Measurements from ENCODE around the gene POLR3H.

Gene POLR3H

DNA sequence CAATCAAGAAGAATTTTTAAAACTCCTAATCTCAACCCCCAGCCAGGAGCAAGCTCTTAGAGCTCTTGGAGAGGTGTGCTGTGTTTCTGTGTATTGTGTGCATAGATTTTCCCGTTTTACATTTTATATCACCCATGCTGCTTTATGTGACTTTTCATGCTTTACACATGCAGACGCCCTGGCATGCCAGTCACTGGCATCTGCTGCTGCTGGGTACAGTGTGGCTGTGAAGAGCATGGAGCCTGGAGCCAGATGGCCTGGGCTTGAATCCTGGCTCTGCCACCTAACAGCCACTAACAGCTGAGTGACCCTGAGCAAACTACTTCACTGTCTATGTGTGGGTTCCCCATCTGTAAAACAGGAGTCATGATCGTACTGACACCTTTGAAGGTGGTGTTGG is 23.1 kb downstream of the POLR3H start:
- DNase-seq (ENCODE audit: low read depth, low spot score) = no peak
- TF ChIP-seq POLR2AphosphoS5 (IDR thresholded peaks at IDR 0.05; ENCODE audit: borderline replicate concordance, low read depth, low read length) = no peak
- Histone ChIP-seq H3K4me3 (no peak overlapping the region), H3K9me3 (ENCODE audit: low read depth, low read length) (no peaks in the 10 kb centered on the region), H3K9ac (ENCODE audit: insufficient read length) (no peak overlapping the region), H3K27ac (0 out of 2 replicates have a peak overlapping the region, but pooled peaks have one; percentile 46), H3K36me3 (ENCODE audit: insufficient read depth, low read length) (peaks cover 30% of the 10 kb centered on the region)

DNA sequence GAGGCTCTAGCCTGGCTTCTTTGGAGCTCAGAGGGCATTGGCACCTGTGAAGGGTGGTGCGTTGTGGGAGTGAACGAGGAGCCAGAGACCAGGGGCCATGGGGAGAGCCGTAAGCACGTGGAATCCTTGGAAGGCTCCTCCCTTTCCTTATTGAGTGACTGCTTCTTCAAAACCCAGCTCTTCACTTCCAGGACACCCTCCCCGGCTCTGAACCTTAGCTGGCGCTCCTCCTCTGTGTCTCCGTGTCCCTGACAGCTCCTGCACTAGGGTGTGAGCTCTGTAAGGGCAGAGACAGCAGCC is 26.3 kb downstream of the POLR3H start:
- Histone ChIP-seq H3K4me3 (no peak overlapping the region), H3K36me3 (ENCODE audit: insufficient read depth, low read length) (peaks cover 23% of the 10 kb centered on the region; the same call in 1 of the 2 replicates), H3K27ac (no peak overlapping the region), H3K9ac (ENCODE audit: insufficient read length) (no peak overlapping the region), H3K9me3 (ENCODE audit: low read depth, low read length) (no peaks in the 10 kb centered on the region)
- no peak for DNase-seq (ENCODE audit: low read depth, low spot score)
- TF ChIP-seq EZH2 (IDR thresholded peaks at IDR 0.05) = no peak
- TF ChIP-seq FOXP2 (optimal IDR thresholded peaks at IDR 0.05; ENCODE audit: control extremely low read depth, extremely low read length, insufficient read depth) = no peak
- no peak for TF ChIP-seq POLR2AphosphoS5 (IDR thresholded peaks at IDR 0.05; ENCODE audit: borderline replicate concordance, low read depth, low read length)

DNA sequence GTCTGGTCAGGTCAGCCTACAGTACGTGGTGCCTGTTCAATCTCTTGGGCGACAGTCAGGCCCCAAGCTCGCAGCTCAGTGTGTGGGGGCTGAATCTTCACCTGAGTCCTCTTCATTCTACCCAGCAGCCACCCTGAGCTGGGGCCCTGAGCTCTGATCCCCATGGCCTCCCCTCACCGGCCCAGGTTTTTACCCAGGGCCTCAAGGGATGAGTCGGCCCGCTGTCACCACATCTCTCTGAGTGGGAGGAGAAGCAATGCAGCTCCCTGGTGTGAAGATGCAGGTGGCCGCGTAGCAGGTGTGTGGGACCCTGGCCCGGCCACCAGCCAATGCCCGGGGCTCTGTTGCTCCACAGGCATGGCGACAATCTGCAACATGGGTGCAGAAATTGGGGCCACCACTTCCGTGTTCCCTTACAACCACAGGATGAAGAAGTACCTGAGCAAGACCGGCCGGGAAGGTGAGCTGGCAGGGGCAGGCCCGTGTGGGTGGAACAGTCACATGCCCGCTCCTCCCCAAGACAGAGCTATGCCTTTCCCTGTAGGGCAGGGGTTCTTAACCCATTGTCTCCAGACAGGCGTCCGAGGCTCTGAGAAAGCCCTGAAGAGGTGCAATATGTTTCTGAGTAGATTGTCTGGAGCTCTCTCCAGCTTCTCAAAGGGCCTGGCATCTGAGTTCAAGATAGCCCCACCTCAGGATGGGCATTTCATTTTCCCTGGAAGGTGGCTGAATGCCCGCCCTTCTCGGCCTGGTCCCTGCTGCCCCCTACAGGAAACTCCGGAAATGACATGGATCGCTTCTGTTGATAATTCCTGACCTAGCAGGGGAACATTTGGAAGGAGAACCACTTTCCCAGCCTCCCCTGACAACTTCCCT is 26.9 kb downstream of the POLR3H start:
- no peak for DNase-seq (ENCODE audit: low read depth, low spot score)
- Histone ChIP-seq H3K36me3 (ENCODE audit: insufficient read depth, low read length) (peaks cover 29% of the 10 kb centered on the region; the same call in 1 of the 2 replicates), H3K27ac (no peak overlapping the region), H3K9me3 (ENCODE audit: low read depth, low read length) (no peaks in the 10 kb centered on the region), H3K4me3 (no peak overlapping the region), H3K9ac (ENCODE audit: insufficient read length) (no peak overlapping the region)
- TF ChIP-seq POLR2AphosphoS5 (IDR thresholded peaks at IDR 0.05; ENCODE audit: borderline replicate concordance, low read depth, low read length) (no peak), FOXP2 (optimal IDR thresholded peaks at IDR 0.05; ENCODE audit: control extremely low read depth, extremely low read length, insufficient read depth) (no peak), EZH2 (IDR thresholded peaks at IDR 0.05) (no peak)

DNA sequence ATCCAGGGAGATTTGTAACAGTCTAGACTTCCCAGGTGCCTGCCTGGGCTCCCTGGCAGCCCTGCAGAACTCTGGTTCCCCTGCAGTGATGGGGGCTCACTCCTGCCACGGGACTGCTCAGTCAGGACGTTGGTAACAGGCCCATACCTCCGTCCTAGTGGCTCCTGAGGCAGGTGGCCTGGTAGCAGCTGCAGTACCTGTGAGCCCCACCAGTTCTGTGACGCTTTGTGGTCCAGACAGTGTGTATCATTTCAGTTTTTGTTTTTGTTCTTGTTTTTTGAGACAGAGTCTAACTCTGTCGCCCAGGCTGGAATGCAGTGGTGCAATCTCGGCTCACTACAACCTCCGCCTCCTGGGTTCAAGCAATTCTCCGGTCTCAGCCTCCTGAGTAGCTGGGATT is 27.8 kb downstream of the POLR3H start:
- no peaks in the 10 kb centered on the region for H3K9me3 ChIP-seq (ENCODE audit: low read depth, low read length)
- TF ChIP-seq FOXP2 (optimal IDR thresholded peaks at IDR 0.05; ENCODE audit: control extremely low read depth, extremely low read length, insufficient read depth) = no peak
- TF ChIP-seq EZH2 (IDR thresholded peaks at IDR 0.05) = no peak
- TF ChIP-seq POLR2AphosphoS5 (IDR thresholded peaks at IDR 0.05; ENCODE audit: borderline replicate concordance, low read depth, low read length) = no peak
- DNase-seq (ENCODE audit: low read depth, low spot score) = no peak
- H3K27ac ChIP-seq = no peak overlapping the region
- H3K4me3 ChIP-seq = no peak overlapping the region
- peaks cover 39% of the 10 kb centered on the region for H3K36me3 ChIP-seq (ENCODE audit: insufficient read depth, low read length)
- no peak overlapping the region for H3K9ac ChIP-seq (ENCODE audit: insufficient read length)

DNA sequence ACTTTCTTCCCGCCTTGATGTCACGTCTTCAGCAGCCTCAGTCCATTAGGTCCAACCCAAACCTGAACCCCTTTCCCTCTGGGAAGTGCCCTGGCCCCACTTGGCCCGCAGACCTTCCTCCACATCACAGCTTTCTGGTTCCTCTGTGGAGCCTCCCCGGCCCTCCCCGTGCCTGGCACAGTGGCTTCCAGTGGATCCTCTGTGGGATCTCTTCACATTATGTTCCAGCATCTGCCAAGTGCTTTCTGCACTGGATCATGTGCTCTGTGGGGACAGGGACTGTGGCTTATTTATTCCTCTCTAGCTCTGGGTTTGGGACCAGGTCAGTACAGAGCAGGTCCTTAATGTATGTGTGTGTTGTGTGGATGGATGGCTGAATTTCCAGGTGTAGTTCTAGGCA is 30.9 kb downstream of the POLR3H start:
- Histone ChIP-seq H3K36me3 (ENCODE audit: insufficient read depth, low read length) (peaks cover 43% of the 10 kb centered on the region), H3K9ac (ENCODE audit: insufficient read length) (no peak overlapping the region), H3K9me3 (ENCODE audit: low read depth, low read length) (no peaks in the 10 kb centered on the region), H3K4me3 (no peak overlapping the region), H3K27ac (no peak overlapping the region)
- no peak for DNase-seq (ENCODE audit: low read depth, low spot score)
- TF ChIP-seq POLR2AphosphoS5 (IDR thresholded peaks at IDR 0.05; ENCODE audit: borderline replicate concordance, low read depth, low read length) = no peak
- TF ChIP-seq EZH2 (IDR thresholded peaks at IDR 0.05) = no peak
- TF ChIP-seq FOXP2 (optimal IDR thresholded peaks at IDR 0.05; ENCODE audit: control extremely low read depth, extremely low read length, insufficient read depth) = no peak

DNA sequence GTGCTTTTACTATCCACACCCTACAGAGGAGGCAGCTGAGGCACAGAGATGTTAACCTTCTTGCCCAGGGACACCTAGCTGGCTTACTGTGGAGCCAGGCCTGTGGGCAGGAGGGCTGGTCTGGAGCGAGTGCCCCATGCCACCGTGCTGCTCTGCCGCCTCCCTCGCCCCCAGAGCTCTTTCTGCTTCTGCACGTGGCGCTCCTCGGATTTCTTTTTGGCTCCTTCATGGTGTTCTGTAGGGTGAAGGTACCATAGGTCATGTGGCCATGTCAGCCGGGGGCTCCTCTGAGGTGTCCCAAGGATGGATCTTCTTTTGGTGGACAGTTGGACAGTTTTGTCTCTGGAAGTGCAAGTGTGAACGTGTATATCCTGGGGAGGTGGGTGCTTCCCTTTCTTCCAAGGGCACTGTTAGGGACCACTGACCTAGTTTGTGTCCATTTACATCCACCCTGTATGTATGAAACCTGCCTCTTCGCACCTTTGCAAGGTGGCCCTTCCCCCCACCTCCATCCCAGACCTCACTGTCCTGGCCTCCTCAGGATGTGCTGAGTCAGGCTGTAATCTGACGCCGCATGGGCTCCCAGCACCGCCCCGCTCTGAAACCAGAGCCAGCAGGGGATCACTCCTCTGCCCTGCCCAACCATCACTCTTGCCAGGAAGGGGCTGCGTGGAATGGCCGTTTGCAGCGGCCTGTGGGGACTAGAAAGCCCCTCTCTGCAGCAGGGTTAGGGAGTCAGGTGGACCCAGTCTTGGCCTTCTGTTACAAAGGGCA is 31.7 kb downstream of the POLR3H start:
- Histone ChIP-seq H3K9ac (ENCODE audit: insufficient read length) (no peak overlapping the region), H3K4me3 (no peak overlapping the region), H3K36me3 (ENCODE audit: insufficient read depth, low read length) (peaks cover 47% of the 10 kb centered on the region), H3K9me3 (ENCODE audit: low read depth, low read length) (no peaks in the 10 kb centered on the region), H3K27ac (no peak overlapping the region)
- no peak for DNase-seq (ENCODE audit: low read depth, low spot score)
- no peak for TF ChIP-seq FOXP2 (optimal IDR thresholded peaks at IDR 0.05; ENCODE audit: control extremely low read depth, extremely low read length, insufficient read depth)
- no peak for TF ChIP-seq POLR2AphosphoS5 (IDR thresholded peaks at IDR 0.05; ENCODE audit: borderline replicate concordance, low read depth, low read length)
- no peak for TF ChIP-seq EZH2 (IDR thresholded peaks at IDR 0.05)

DNA sequence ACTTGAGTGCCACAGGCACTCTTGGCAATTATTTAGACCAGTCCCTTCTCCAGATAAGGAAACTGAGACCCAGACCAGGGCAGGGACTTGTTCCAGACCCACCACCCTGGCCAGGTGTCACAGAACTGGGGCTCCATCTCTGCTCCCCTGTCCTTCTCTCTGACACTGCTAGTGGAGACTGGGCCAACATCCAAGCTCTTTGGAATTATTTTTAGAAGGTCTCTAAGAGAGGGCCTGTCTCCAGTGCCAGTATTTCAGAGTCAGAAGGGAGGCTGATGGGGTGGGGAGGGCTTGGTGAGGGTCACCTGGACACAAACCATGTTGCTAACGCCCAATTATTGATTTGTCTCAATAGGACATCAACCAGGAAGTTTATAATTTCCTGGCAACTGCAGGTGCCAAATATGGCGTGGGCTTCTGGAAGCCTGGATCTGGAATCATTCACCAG is 32.7 kb downstream of the POLR3H start:
- no peak for TF ChIP-seq FOXP2 (optimal IDR thresholded peaks at IDR 0.05; ENCODE audit: control extremely low read depth, extremely low read length, insufficient read depth)
- no peak for TF ChIP-seq EZH2 (IDR thresholded peaks at IDR 0.05)
- no peak for TF ChIP-seq POLR2AphosphoS5 (IDR thresholded peaks at IDR 0.05; ENCODE audit: borderline replicate concordance, low read depth, low read length)
- peaks cover 41% of the 10 kb centered on the region for H3K36me3 ChIP-seq (ENCODE audit: insufficient read depth, low read length)
- H3K27ac ChIP-seq = no peak overlapping the region
- H3K4me3 ChIP-seq = no peak overlapping the region
- no peak for DNase-seq (ENCODE audit: low read depth, low spot score)
- H3K9me3 ChIP-seq (ENCODE audit: low read depth, low read length) = no peaks in the 10 kb centered on the region
- H3K9ac ChIP-seq (ENCODE audit: insufficient read length) = no peak overlapping the region

DNA sequence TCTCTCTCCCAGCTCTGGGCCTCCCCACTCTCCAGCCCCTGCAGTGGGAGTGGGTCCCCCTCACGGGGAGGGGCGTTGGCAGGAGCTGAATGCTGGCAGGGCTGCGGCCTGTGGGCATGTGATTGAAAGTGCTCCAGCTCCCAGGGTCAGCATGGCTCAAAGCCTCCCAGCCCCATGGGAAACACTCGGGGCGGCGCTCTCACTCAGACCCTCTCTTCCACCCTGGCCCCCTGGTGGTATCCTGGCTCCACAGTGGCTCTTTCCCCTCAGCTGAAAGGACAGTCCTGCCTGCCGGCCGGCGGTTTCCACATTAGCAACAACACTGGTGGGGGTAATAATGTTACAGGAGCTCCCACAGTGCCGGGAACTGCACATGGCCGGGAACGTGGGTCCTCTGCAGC is 35.5 kb downstream of the POLR3H start:
- no peak overlapping the region for H3K4me3 ChIP-seq
- H3K36me3 ChIP-seq (ENCODE audit: insufficient read depth, low read length) = peaks cover 34% of the 10 kb centered on the region
- H3K9me3 ChIP-seq (ENCODE audit: low read depth, low read length) = no peaks in the 10 kb centered on the region
- TF ChIP-seq EZH2 (IDR thresholded peaks at IDR 0.05) (no peak), FOXP2 (optimal IDR thresholded peaks at IDR 0.05; ENCODE audit: control extremely low read depth, extremely low read length, insufficient read depth) (no peak), POLR2AphosphoS5 (IDR thresholded peaks at IDR 0.05; ENCODE audit: borderline replicate concordance, low read depth, low read length) (no peak)
- H3K27ac ChIP-seq = no peak overlapping the region
- no peak overlapping the region for H3K9ac ChIP-seq (ENCODE audit: insufficient read length)
- no peak for DNase-seq (ENCODE audit: low read depth, low spot score)
